ENCODE results near the gene CASP2. TPM values are rescaled to one million over a fixed set of nuclear protein-coding genes. Genes with fewer than 3 reads are reported as not detected.
A peak's percentile ranks its signal among the peaks of the same experiment; 100 is the strongest.

CASP2 gene
- total and polyA plus RNA-seq, 2 donors (not counting 1 experiment from before 2014, with no cell fraction given) = 9.4 to 22.6 TPM

DNA sequence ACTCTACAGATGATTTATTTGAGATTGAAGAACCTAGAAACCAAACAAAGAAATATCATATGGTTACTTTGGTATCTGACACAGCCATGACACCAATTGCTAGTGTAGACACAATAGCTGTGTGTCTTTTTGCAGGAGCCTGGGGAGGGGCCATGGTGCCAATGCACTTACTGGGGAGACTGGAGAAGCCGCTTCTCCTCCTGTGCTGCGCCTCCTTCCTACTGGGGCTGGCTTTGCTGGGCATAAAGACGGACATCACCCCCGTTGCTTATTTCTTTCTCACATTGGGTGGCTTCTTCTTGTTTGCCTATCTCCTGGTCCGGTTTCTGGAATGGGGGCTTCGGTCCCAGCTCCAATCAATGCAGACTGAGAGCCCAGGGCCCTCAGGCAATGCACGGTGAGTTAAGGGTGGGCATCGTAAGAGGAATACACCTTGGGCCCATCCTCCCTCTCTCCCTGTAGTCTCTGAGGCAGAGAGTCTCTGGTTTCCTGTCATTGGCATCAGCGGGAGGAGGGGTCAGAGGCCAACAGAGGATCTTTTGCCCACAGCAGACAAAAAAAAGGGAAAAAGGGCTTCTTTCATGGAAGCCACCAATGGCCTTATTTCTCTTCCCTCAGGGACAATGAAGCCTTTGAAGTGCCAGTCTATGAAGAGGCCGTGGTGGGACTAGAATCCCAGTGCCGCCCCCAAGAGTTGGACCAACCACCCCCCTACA, 2.2 kb upstream of the CASP2 start:
- Histone ChIP-seq H2AFZ (ENCODE audit: low read length) (no peak overlapping the region), H3K4me2 (ENCODE audit: extremely low read depth, insufficient read depth, low read length) (no peak overlapping the region), H3K27me3 (ENCODE audit: control insufficient read depth, insufficient read depth, low read length) (no peaks in the 10 kb centered on the region), H3K4me1 (ENCODE audit: control insufficient read depth, extremely low read depth, insufficient read depth, low read length) (peaks cover 11% of the 10 kb centered on the region), H3K9me3 (ENCODE audit: control insufficient read depth, insufficient read depth, low read depth, low read length) (no peaks in the 10 kb centered on the region), H3K9ac (ENCODE audit: insufficient read depth, low read length) (no peak overlapping the region), H3K79me2 (ENCODE audit: control insufficient read depth, insufficient read depth, low read length) (peaks cover 24% of the 10 kb centered on the region), H3K4me3 (replicated peaks in 1 of 4; ENCODE audit: control extremely low read depth in 1 of 4, insufficient read depth in 1 of 4, low read depth in 3 of 4, low read length in 4 of 4) (no peak overlapping the region), H3K27ac (ENCODE audit: insufficient read depth, low read length) (no peak overlapping the region), H3K36me3 (ENCODE audit: control insufficient read depth, insufficient read depth, low read length) (no peaks in the 10 kb centered on the region), H4K20me1 (ENCODE audit: control insufficient read depth, extremely low read depth, insufficient read depth, low read length) (no peaks in the 10 kb centered on the region)
- TF ChIP-seq, protein P1, sequence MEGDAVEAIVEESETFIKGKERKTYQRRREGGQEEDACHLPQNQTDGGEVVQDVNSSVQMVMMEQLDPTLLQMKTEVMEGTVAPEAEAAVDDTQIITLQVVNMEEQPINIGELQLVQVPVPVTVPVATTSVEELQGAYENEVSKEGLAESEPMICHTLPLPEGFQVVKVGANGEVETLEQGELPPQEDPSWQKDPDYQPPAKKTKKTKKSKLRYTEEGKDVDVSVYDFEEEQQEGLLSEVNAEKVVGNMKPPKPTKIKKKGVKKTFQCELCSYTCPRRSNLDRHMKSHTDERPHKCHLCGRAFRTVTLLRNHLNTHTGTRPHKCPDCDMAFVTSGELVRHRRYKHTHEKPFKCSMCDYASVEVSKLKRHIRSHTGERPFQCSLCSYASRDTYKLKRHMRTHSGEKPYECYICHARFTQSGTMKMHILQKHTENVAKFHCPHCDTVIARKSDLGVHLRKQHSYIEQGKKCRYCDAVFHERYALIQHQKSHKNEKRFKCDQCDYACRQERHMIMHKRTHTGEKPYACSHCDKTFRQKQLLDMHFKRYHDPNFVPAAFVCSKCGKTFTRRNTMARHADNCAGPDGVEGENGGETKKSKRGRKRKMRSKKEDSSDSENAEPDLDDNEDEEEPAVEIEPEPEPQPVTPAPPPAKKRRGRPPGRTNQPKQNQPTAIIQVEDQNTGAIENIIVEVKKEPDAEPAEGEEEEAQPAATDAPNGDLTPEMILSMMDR (conservative IDR thresholded peaks at IDR 0.05 in 1 of 2, IDR thresholded peaks at IDR 0.05 in 1 of 2; ENCODE audit: low read depth in 1 of 2, low read length in 2 of 2) = no peak
- TF ChIP-seq EZH2 (IDR thresholded peaks at IDR 0.05; ENCODE audit: low read length, missing control alignments) = no peak
- no peak for DNase-seq (ENCODE audit: low read depth in 2 of 2)

DNA sequence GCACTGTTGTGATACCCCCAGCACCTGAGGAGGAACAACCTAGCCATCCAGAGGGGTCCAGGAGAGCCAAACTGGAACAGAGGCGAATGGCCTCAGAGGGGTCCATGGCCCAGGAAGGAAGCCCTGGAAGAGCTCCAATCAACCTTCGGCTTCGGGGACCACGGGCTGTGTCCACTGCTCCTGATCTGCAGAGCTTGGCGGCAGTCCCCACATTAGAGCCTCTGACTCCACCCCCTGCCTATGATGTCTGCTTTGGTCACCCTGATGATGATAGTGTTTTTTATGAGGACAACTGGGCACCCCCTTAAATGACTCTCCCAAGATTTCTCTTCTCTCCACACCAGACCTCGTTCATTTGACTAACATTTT, 1.6 kb upstream of the CASP2 start:
- Histone ChIP-seq H3K9me3 (ENCODE audit: control insufficient read depth, insufficient read depth, low read depth, low read length) (no peaks in the 10 kb centered on the region), H3K79me2 (ENCODE audit: control insufficient read depth, insufficient read depth, low read length) (peaks cover 30% of the 10 kb centered on the region), H3K9ac (ENCODE audit: insufficient read depth, low read length) (no peak overlapping the region), H3K36me3 (ENCODE audit: control insufficient read depth, insufficient read depth, low read length) (no peaks in the 10 kb centered on the region), H4K20me1 (ENCODE audit: control insufficient read depth, extremely low read depth, insufficient read depth, low read length) (no peaks in the 10 kb centered on the region), H3K27me3 (ENCODE audit: control insufficient read depth, insufficient read depth, low read length) (no peaks in the 10 kb centered on the region), H3K4me1 (ENCODE audit: control insufficient read depth, extremely low read depth, insufficient read depth, low read length) (peaks cover 11% of the 10 kb centered on the region), H2AFZ (ENCODE audit: low read length) (no peak overlapping the region), H3K27ac (ENCODE audit: insufficient read depth, low read length) (no peak overlapping the region), H3K4me2 (ENCODE audit: extremely low read depth, insufficient read depth, low read length) (no peak overlapping the region), H3K4me3 (replicated peaks in 1 of 4; ENCODE audit: control extremely low read depth in 1 of 4, insufficient read depth in 1 of 4, low read depth in 3 of 4, low read length in 4 of 4) (no peak overlapping the region)
- TF ChIP-seq EZH2 (IDR thresholded peaks at IDR 0.05; ENCODE audit: low read length, missing control alignments) = no peak
- TF ChIP-seq, protein P1 (conservative IDR thresholded peaks at IDR 0.05 in 1 of 2, IDR thresholded peaks at IDR 0.05 in 1 of 2; ENCODE audit: low read depth in 1 of 2, low read length in 2 of 2) = no peak
- DNase-seq (ENCODE audit: low read depth in 2 of 2) = no peak

DNA sequence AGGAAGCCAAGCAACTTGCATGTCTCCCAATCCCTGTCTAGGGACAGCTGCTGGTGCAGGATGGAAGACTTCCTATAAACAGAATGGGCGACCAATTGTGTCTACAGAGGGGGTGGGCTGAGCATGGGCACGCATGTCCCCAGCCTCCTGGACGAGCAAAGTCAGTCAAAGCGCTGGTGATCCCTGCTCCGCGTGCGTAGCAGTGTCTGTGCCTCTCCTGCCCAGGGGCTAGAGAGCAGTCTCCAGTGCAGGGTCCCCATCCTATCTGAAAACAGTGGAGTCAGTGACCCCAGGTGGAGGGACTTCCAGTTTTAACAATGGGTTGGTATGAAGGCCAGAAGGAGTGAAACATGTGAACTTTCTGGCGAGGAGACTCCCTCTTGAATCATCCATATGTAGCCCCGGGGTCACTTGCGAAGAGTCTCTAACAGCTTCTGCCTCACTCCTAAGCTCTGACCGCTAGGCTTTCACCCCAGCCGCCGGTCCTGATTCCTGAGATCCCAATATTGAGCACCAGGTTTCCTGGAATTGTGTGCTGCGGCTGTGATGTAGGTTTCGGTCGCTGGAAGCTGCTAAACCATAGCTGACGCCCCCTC, 714 bp upstream of the CASP2 start:
- no peak for DNase-seq (ENCODE audit: low read depth in 2 of 2)
- Histone ChIP-seq H3K9ac (ENCODE audit: insufficient read depth, low read length) (no peak overlapping the region), H3K4me2 (ENCODE audit: extremely low read depth, insufficient read depth, low read length) (peak overlapping the region; percentile 63), H4K20me1 (ENCODE audit: control insufficient read depth, extremely low read depth, insufficient read depth, low read length) (no peaks in the 10 kb centered on the region), H3K27me3 (ENCODE audit: control insufficient read depth, insufficient read depth, low read length) (no peaks in the 10 kb centered on the region), H2AFZ (ENCODE audit: low read length) (peak overlapping the region; percentile 87), H3K4me3 (replicated peaks in 1 of 4; ENCODE audit: control extremely low read depth in 1 of 4, insufficient read depth in 1 of 4, low read depth in 3 of 4, low read length in 4 of 4) (peak overlapping the region in 3 of 4 experiments; percentile 7 to 43 (median 12)), H3K79me2 (ENCODE audit: control insufficient read depth, insufficient read depth, low read length) (peaks cover 36% of the 10 kb centered on the region), H3K9me3 (ENCODE audit: control insufficient read depth, insufficient read depth, low read depth, low read length) (no peaks in the 10 kb centered on the region), H3K27ac (ENCODE audit: insufficient read depth, low read length) (peak overlapping the region; percentile 8), H3K4me1 (ENCODE audit: control insufficient read depth, extremely low read depth, insufficient read depth, low read length) (peaks cover 11% of the 10 kb centered on the region), H3K36me3 (ENCODE audit: control insufficient read depth, insufficient read depth, low read length) (peaks cover 4% of the 10 kb centered on the region)
- TF ChIP-seq EZH2 (IDR thresholded peaks at IDR 0.05; ENCODE audit: low read length, missing control alignments) = no peak
- TF ChIP-seq, protein P1 (conservative IDR thresholded peaks at IDR 0.05 in 1 of 2, IDR thresholded peaks at IDR 0.05 in 1 of 2; ENCODE audit: low read depth in 1 of 2, low read length in 2 of 2) = no peak

Measured in fibroblast of lung (primary cell).